Endodermal cell (in vitro differentiated cells): Measurements from ENCODE around the gene OR52K2. TPM values are rescaled to one million over a fixed set of nuclear protein-coding genes. Genes with fewer than 3 reads are reported as not detected.

Experiments
- DNase-seq: peaks from one replicate; pipeline ENCODE4 v3.0.0-alpha.2; 2017
- H3K27ac ChIP-seq: 2 replicates; pipeline ENCODE4 v1.5.1; 2013; ENCODE audit warnings: mild to moderate bottlenecking, low read depth, low read length, moderate library complexity
- H3K27me3 ChIP-seq: 2 replicates; pipeline ENCODE4 v1.6.1; 2013; ENCODE audit warnings: mild to moderate bottlenecking, low read length, moderate library complexity; ENCODE audit not compliant: insufficient read depth, control insufficient read depth, poor library complexity, severe bottlenecking
- H3K36me3 ChIP-seq: 2 replicates; pipeline ENCODE4 v1.7.0; 2013; ENCODE audit warnings: mild to moderate bottlenecking, low read length, moderate library complexity; ENCODE audit not compliant: control insufficient read depth, insufficient read depth
- H3K4me1 ChIP-seq: one replicate; pipeline ENCODE4 v1.7.0; 2013; ENCODE audit warnings: low read length; ENCODE audit not compliant: control insufficient read depth, insufficient read depth
- H3K4me3 ChIP-seq: 2 replicates; pipeline ENCODE4 v1.5.1; 2013; ENCODE audit warnings: mild to moderate bottlenecking, low read length, moderate library complexity
- H3K9ac ChIP-seq: 2 replicates; pipeline ENCODE4 v1.6.1; 2013; ENCODE audit warnings: mild to moderate bottlenecking, low read length, moderate library complexity; ENCODE audit not compliant: poor library complexity, severe bottlenecking; ENCODE audit errors: extremely low read depth
- H3K9me3 ChIP-seq: 2 replicates; pipeline ENCODE4 v1.6.1; 2013; ENCODE audit warnings: mild to moderate bottlenecking, low read length, moderate library complexity; ENCODE audit not compliant: control insufficient read depth
- H3K27ac Mint-ChIP-seq: 2 replicates; pipeline ENCODE4 v1.8.0; 2020; ENCODE audit warnings: mixed read lengths
- H3K27me3 Mint-ChIP-seq: 2 replicates; pipeline ENCODE4 v1.8.0; 2021; ENCODE audit warnings: mild to moderate bottlenecking, mixed read lengths; ENCODE audit not compliant: insufficient read depth
- H3K36me3 Mint-ChIP-seq: 2 replicates; pipeline ENCODE4 v1.8.0; 2020; ENCODE audit warnings: low read depth, mixed read lengths
- H3K4me1 Mint-ChIP-seq: 2 replicates; pipeline ENCODE4 v1.8.0; 2020; ENCODE audit warnings: mixed read lengths
- H3K4me3 Mint-ChIP-seq: 2 replicates; pipeline ENCODE4 v1.8.0; 2020; ENCODE audit warnings: mild to moderate bottlenecking, moderate library complexity, mixed read lengths
- H3K9me3 Mint-ChIP-seq: 2 replicates; pipeline ENCODE4 v1.8.0; 2020; ENCODE audit warnings: mild to moderate bottlenecking, mixed read lengths
- CTCF ChIP-seq: fragments of 200-600 bp; sonication (generic); conservative IDR thresholded peaks from 2 replicates; pipeline ENCODE4 v1.5.0; 2021; ENCODE audit warnings: antibody characterized with exemption, mild to moderate bottlenecking
- WGBS, 2 experiments: methylation state at CpG; one replicate each; pipeline versions ENCODE4 v1.1.5 to v1.1.7; 2013; ENCODE audit warnings: missing lambda C conversion rate in 2 of 2, mixed read lengths in 1 of 2; ENCODE audit not compliant: insufficient coverage in 1 of 2, insufficient read length in 1 of 2; 5-methylcytosine and 5-hydroxymethylcytosine counted together
- total RNA-seq, 2 donors: library from RNA; stranded (reverse); fragmentation: NEBNext Ultra II Directional in 1 of 2; extraction: Animal tissue kit (Norgen Biotek cat#: 25700) in 1 of 2; gene quantifications; 2 replicates in 1 of 2; 3 replicates in 1 of 2; pipeline ENCODE4 v1.2.1, GENCODE V29; 2021

The OR52K2 gene
- total RNA-seq, 2 donors from 2014 or later, result not detected

- Histone ChIP-seq H3K27me3 (no peaks in the 10 kb centered on the region), H3K36me3 (no peaks in the 10 kb centered on the region), H3K9ac (no peak overlapping the region), H3K4me3 (no peak overlapping the region), H3K9me3 (peaks cover 23% of the 10 kb centered on the region), H3K4me1 (no peaks in the 10 kb centered on the region), H3K27ac (no peak overlapping the region)
- H3K36me3 Mint-ChIP-seq, result no peaks in the 10 kb centered on the region
- H3K27me3 Mint-ChIP-seq, result no peaks in the 10 kb centered on the region
- peaks cover 12% of the 10 kb centered on the region for H3K9me3 Mint-ChIP-seq
- DNase-seq, result no peak
- no peak overlapping the region for H3K4me3 Mint-ChIP-seq
- 80 to 87% methylated on average over 1 to 2 of the region's 3 CpGs for WGBS, 2 experiments
- no peaks in the 10 kb centered on the region for H3K4me1 Mint-ChIP-seq
- no peak for TF ChIP-seq CTCF
- no peak overlapping the region for H3K27ac Mint-ChIP-seq
Observed at GRCh38 chr11:4467811-4468606, 18.9 kb downstream of the OR52K2 start.

GRCh38 chr11:4479644-4480043 lies 30.5 kb downstream of the OR52K2 start:
- no peaks in the 10 kb centered on the region for H3K36me3 ChIP-seq
- H3K9ac ChIP-seq, result no peak overlapping the region
- H3K4me3 Mint-ChIP-seq, result no peak overlapping the region
- H3K4me1 ChIP-seq, result no peaks in the 10 kb centered on the region
- H3K27ac ChIP-seq, result no peak overlapping the region
- no peaks in the 10 kb centered on the region for H3K36me3 Mint-ChIP-seq
- no peaks in the 10 kb centered on the region for H3K9me3 ChIP-seq
- H3K27ac Mint-ChIP-seq, result no peak overlapping the region
- no peak overlapping the region for H3K4me3 ChIP-seq
- no peak for DNase-seq
- H3K4me1 Mint-ChIP-seq, result no peaks in the 10 kb centered on the region
- WGBS, 2 experiments, result 77 to 100% methylated on average over 1 of the region's 1 CpG
- TF ChIP-seq CTCF, result no peak
- no peaks in the 10 kb centered on the region for H3K27me3 ChIP-seq
- no peaks in the 10 kb centered on the region for H3K27me3 Mint-ChIP-seq
- no peaks in the 10 kb centered on the region for H3K9me3 Mint-ChIP-seq

GRCh38 chr11:4480577-4481239 lies 31.6 kb downstream of the OR52K2 start:
- Histone ChIP-seq H3K4me1 (no peaks in the 10 kb centered on the region), H3K9ac (no peak overlapping the region), H3K9me3 (no peaks in the 10 kb centered on the region), H3K27ac (no peak overlapping the region), H3K27me3 (no peaks in the 10 kb centered on the region), H3K4me3 (no peak overlapping the region), H3K36me3 (no peaks in the 10 kb centered on the region)
- no peak overlapping the region for H3K4me3 Mint-ChIP-seq
- 85% methylated on average over 4 of the region's 4 CpGs; no CpG with 5 or more reads in 1 of the 2 experiments for WGBS, 2 experiments
- H3K9me3 Mint-ChIP-seq, result no peaks in the 10 kb centered on the region
- no peak overlapping the region for H3K27ac Mint-ChIP-seq
- TF ChIP-seq CTCF, result no peak
- no peaks in the 10 kb centered on the region for H3K36me3 Mint-ChIP-seq
- H3K27me3 Mint-ChIP-seq, result no peaks in the 10 kb centered on the region
- no peak for DNase-seq
- no peaks in the 10 kb centered on the region for H3K4me1 Mint-ChIP-seq
